K562 (cell line): ENCODE results near the gene NACA. TPM values are rescaled to one million over a fixed set of nuclear protein-coding genes. Genes with fewer than 3 reads are reported as not detected.
A peak's percentile ranks its signal among the peaks of the same experiment; 100 is the strongest.

ENCODE experiments used
- CREB1 ChIP-seq, 2 experiments: sonication (generic) in 1 of 2; formaldehyde crosslinking in 1 of 2; IDR thresholded peaks; 2 replicates each; pipeline versions ENCODE4 v1.6.1 to v1.8.0; 2012 to 2022; ENCODE audit warnings: inconsistent platforms in 1 of 2, mild to moderate bottlenecking in 1 of 2, missing genetic modification reagents in 1 of 2, moderate library complexity in 1 of 2
- FOXJ2 ChIP-seq: fragments of 200-800 bp; sonication (Bioruptor generic); IDR thresholded peaks from 2 replicates; pipeline ENCODE4 v1.6.1; 2016; ENCODE audit warnings: missing genetic modification characterization, missing compliant biosample characterization
- HMGN3 ChIP-seq: IDR thresholded peaks from 2 replicates; pipeline ENCODE4 v1.6.1; 2011; ENCODE audit warnings: borderline replicate concordance, low read depth, mild to moderate bottlenecking, mixed read lengths, low read length; ENCODE audit not compliant: insufficient read length; ENCODE audit errors: extremely low read depth
- JUN ChIP-seq, 2 experiments: sonication (generic) in 1 of 2; formaldehyde crosslinking in 1 of 2; IDR thresholded peaks; 2 replicates each; pipeline versions ENCODE4 v1.6.1 to v1.8.0; 2012 to 2022; ENCODE audit warnings: borderline replicate concordance in 2 of 2, mild to moderate bottlenecking in 2 of 2, improper control_type of control experiment in 1 of 2, low read depth in 1 of 2, low read length in 1 of 2, missing genetic modification reagents in 1 of 2
- KDM5B ChIP-seq: fragments of 200-600 bp; sonication (generic); IDR thresholded peaks from 2 replicates; pipeline ENCODE4 v1.6.1; 2012; ENCODE audit warnings: low read depth, mild to moderate bottlenecking, moderate library complexity, low read length, control low read depth, inconsistent platforms; ENCODE audit not compliant: insufficient replicate concordance
- NFRKB ChIP-seq: fragments of 450-650 bp; IDR thresholded peaks from 2 replicates; pipeline ENCODE4 v1.6.1; 2016; ENCODE audit warnings: low read depth
- NONO ChIP-seq, 2 experiments: fragments of 200-400 bp in 1 of 2; fragments of 450-650 bp in 1 of 2; formaldehyde crosslinking in 1 of 2; IDR thresholded peaks; 2 replicates each; pipeline ENCODE4 v1.6.1; 2017; ENCODE audit warnings: low read depth in 2 of 2, mild to moderate bottlenecking in 2 of 2, moderate library complexity in 2 of 2, low read length in 1 of 2
- SETDB1 ChIP-seq: IDR thresholded peaks from one replicate; pipeline ENCODE4 v1.6.1; 2012; ENCODE audit warnings: low read length, control low read depth, inconsistent platforms
- SIRT6 ChIP-seq: IDR thresholded peaks from one replicate; pipeline ENCODE4 v1.6.1; 2012; ENCODE audit warnings: low read depth, mild to moderate bottlenecking, control low read depth, inconsistent platforms, low read length, moderate library complexity
- SMARCA4 ChIP-seq: fragments of 450-650 bp; IDR thresholded peaks from 2 replicates; pipeline ENCODE4 v1.6.1; 2016
- SPI1 ChIP-seq: IDR thresholded peaks from 2 replicates; pipeline ENCODE4 v1.6.1; 2011; ENCODE audit warnings: low read depth, low read length, control low read depth, borderline replicate concordance
- TCFL5 ChIP-seq: fragments of 250-450 bp; sonication (Bioruptor Pico); conservative IDR thresholded peaks from 2 replicates; pipeline ENCODE4 v1.6.1; 2021; ENCODE audit warnings: mild to moderate bottlenecking, moderate library complexity, matching md5 sums
- ZKSCAN3 ChIP-seq: fragments of 250-450 bp; sonication (Bioruptor Pico); IDR thresholded peaks from 2 replicates; pipeline ENCODE4 v1.4.0; 2020
- ZNF124 ChIP-seq: sonication (generic); formaldehyde crosslinking; IDR thresholded peaks from 2 replicates; pipeline ENCODE4 v1.8.1; 2022; ENCODE audit warnings: missing genetic modification reagents
- ZNF253 ChIP-seq: fragments of 250-450 bp; sonication (Bioruptor Pico); conservative IDR thresholded peaks from 2 replicates; pipeline ENCODE4 v1.6.1; 2021; ENCODE audit warnings: mild to moderate bottlenecking
- ZNF696 ChIP-seq: fragments of 250-450 bp; sonication (Bioruptor Pico); conservative IDR thresholded peaks from 2 replicates; pipeline ENCODE4 v1.4.0; 2020; ENCODE audit warnings: mild to moderate bottlenecking, moderate library complexity
- ZNF79 ChIP-seq: fragments of 250-450 bp; sonication (Bioruptor Pico); IDR thresholded peaks from 2 replicates; pipeline ENCODE4 v1.4.0; 2020; ENCODE audit warnings: low read depth, mild to moderate bottlenecking, moderate library complexity
- polyA plus RNA-seq, 8 experiments: library from polyadenylated mRNA; depleted of rRNA in 4 of 8; stranded (reverse) in 5 of 8; unstranded in 3 of 8; fragments of >200 nt; fragmentation: Nextera tagmentation in 2 of 8; fragmentation: Illumina TruSeq in 1 of 8; extraction: Ambion mirVana in 2 of 8; extraction: Trizol in 1 of 8; gene quantifications; 2 replicates each; pipeline versions ENCODE4 v1.2.1 to v1.2.3, GENCODE V29; 2011 to 2014; ENCODE audit warnings: inconsistent platforms in 1 of 8, missing spikeins in 1 of 8
- total RNA-seq, 7 experiments: library from RNA; depleted of rRNA in 6 of 7; stranded (reverse); fragments of >200 nt in 6 of 7; fragmentation: Illumina TruSeq in 2 of 7; extraction: Trizol in 2 of 7; gene quantifications; 2 replicates each; pipeline versions ENCODE4 v1.2.1 to v1.2.3, GENCODE V29; 2011 to 2021; ENCODE audit warnings: low replicate concordance in 1 of 7
- TF ChIP-seq, protein P1 (sequence below): sonication (generic); formaldehyde crosslinking; IDR thresholded peaks from 2 replicates; pipeline ENCODE4 v1.8.1; 2022; ENCODE audit warnings: missing genetic modification reagents
- TF ChIP-seq, protein P2 (sequence below): fragments of 450-650 bp; IDR thresholded peaks from one replicate; pipeline ENCODE4 v1.6.1; 2018; ENCODE audit warnings: mild to moderate bottlenecking, moderate library complexity; ENCODE audit not compliant: partially characterized antibody
- TF ChIP-seq, protein P3 (sequence below): sonication (generic); formaldehyde crosslinking; IDR thresholded peaks from 2 replicates; pipeline ENCODE4 v1.8.0; 2023; ENCODE audit warnings: mild to moderate bottlenecking, missing genetic modification reagents
- TF ChIP-seq, protein P4 (sequence below): fragments of 250-450 bp; sonication (Bioruptor Pico); IDR thresholded peaks from 2 replicates; pipeline ENCODE4 v1.8.0; 2022; ENCODE audit warnings: moderate library complexity, mild to moderate bottlenecking, inconsistent platforms

Gene NACA
- total and polyA plus RNA-seq, 9 of the 15 experiments (the other 6 are each of a cell fraction or from before 2014, with no cell fraction given), result 1,030 to 2,416 (median 1,645) TPM

DNA sequence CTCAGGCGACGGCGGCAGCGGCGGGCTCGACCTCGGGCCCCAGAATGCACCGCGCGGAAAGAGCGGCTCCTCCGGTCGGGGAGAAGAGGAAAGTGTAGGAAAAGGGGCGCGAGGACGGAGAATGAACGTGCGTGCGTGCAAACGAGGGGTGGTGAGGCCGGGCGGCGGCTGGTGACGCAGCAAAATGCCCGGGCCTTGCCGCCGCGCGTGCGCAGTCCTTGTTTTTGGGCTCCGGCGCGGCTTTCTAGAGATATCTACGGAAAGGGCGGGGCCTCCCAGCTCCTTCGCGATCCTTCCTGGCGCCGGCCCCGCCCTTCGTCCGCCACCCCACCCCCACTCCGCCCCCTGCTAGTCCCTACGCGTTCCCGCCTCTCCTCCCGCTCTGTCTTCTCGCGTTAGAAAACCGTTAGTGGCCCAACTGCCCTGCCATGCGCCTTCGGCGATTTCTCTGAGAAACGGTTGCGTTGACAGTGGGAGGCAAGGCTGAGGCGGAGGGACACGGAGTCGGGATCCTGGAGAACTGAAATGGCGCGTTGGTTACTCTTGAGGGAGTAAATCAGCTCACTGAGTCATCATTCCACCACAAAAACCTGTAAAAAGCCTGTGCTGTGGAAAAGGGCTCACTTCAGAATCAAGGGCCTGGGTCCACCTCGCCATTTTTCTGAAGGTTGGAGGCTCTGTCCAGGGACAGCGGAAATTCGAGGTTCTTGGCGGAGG lies 36.8 kb downstream of the NACA start, which contains the start of gene PTGES3 (continued):
- TF ChIP-seq ZNF79 (CRISPR knock-in tag), result no peak
- TF ChIP-seq SMARCA4, result no peak
- TF ChIP-seq JUN (IDR thresholded peaks at IDR 0.05; ENCODE audit: borderline replicate concordance, low read depth, low read length), result peak; percentile 32; the same call in 1 of the 2 replicates
- TF ChIP-seq JUN (CRISPR knock-in tag; IDR thresholded peaks at IDR 0.05; ENCODE audit: borderline replicate concordance), result no peak; the same call in 1 of the 2 replicates
- peak; percentile 98 for TF ChIP-seq NFRKB
- no peak for TF ChIP-seq ZNF124
- no peak; the same call in 1 of the 2 replicates for TF ChIP-seq FOXJ2 (tag)
- TF ChIP-seq HMGN3, result peak; percentile 62
- no peak for TF ChIP-seq TCFL5 (CRISPR knock-in tag)
- TF ChIP-seq SETDB1, result no peak
- TF ChIP-seq, protein P1, sequence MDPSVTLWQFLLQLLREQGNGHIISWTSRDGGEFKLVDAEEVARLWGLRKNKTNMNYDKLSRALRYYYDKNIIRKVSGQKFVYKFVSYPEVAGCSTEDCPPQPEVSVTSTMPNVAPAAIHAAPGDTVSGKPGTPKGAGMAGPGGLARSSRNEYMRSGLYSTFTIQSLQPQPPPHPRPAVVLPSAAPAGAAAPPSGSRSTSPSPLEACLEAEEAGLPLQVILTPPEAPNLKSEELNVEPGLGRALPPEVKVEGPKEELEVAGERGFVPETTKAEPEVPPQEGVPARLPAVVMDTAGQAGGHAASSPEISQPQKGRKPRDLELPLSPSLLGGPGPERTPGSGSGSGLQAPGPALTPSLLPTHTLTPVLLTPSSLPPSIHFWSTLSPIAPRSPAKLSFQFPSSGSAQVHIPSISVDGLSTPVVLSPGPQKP (CRISPR knock-in tag), result no peak
- no peak for TF ChIP-seq ZNF696 (CRISPR knock-in tag)
- TF ChIP-seq, protein P2, sequence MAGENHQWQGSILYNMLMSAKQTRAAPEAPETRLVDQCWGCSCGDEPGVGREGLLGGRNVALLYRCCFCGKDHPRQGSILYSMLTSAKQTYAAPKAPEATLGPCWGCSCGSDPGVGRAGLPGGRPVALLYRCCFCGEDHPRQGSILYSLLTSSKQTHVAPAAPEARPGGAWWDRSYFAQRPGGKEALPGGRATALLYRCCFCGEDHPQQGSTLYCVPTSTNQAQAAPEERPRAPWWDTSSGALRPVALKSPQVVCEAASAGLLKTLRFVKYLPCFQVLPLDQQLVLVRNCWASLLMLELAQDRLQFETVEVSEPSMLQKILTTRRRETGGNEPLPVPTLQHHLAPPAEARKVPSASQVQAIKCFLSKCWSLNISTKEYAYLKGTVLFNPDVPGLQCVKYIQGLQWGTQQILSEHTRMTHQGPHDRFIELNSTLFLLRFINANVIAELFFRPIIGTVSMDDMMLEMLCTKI, result no peak
- peak; percentile 75 for TF ChIP-seq KDM5B
- TF ChIP-seq, protein P3, sequence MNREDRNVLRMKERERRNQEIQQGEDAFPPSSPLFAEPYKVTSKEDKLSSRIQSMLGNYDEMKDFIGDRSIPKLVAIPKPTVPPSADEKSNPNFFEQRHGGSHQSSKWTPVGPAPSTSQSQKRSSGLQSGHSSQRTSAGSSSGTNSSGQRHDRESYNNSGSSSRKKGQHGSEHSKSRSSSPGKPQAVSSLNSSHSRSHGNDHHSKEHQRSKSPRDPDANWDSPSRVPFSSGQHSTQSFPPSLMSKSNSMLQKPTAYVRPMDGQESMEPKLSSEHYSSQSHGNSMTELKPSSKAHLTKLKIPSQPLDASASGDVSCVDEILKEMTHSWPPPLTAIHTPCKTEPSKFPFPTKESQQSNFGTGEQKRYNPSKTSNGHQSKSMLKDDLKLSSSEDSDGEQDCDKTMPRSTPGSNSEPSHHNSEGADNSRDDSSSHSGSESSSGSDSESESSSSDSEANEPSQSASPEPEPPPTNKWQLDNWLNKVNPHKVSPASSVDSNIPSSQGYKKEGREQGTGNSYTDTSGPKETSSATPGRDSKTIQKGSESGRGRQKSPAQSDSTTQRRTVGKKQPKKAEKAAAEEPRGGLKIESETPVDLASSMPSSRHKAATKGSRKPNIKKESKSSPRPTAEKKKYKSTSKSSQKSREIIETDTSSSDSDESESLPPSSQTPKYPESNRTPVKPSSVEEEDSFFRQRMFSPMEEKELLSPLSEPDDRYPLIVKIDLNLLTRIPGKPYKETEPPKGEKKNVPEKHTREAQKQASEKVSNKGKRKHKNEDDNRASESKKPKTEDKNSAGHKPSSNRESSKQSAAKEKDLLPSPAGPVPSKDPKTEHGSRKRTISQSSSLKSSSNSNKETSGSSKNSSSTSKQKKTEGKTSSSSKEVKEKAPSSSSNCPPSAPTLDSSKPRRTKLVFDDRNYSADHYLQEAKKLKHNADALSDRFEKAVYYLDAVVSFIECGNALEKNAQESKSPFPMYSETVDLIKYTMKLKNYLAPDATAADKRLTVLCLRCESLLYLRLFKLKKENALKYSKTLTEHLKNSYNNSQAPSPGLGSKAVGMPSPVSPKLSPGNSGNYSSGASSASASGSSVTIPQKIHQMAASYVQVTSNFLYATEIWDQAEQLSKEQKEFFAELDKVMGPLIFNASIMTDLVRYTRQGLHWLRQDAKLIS, result no peak; the same call in 1 of the 2 replicates
- TF ChIP-seq ZNF253 (CRISPR knock-in tag), result no peak
- TF ChIP-seq SIRT6, result no peak
- peak; percentile 96 for TF ChIP-seq CREB1 (IDR thresholded peaks at IDR 0.05)
- TF ChIP-seq CREB1 (CRISPR knock-in tag; IDR thresholded peaks at IDR 0.05), result peak; percentile 93
- TF ChIP-seq NONO (IDR thresholded peaks at IDR 0.05; ENCODE audit: low read depth in 2 of 2, low read length in 1 of 2), result no peak; a peak in 1 of 4 replicates
- no peak for TF ChIP-seq ZKSCAN3 (CRISPR knock-in tag)
- no peak for TF ChIP-seq SPI1
- TF ChIP-seq, protein P4, sequence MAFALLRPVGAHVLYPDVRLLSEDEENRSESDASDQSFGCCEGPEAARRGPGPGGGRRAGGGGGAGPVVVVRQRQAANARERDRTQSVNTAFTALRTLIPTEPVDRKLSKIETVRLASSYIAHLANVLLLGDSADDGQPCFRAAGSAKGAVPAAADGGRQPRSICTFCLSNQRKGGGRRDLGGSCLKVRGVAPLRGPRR (CRISPR knock-in tag), result 0 out of 2 replicates have a peak, but pooled peaks have one; percentile 34
